ENCODE measurements around the gene GNAS-AS1.

The GNAS-AS1 gene

DNA sequence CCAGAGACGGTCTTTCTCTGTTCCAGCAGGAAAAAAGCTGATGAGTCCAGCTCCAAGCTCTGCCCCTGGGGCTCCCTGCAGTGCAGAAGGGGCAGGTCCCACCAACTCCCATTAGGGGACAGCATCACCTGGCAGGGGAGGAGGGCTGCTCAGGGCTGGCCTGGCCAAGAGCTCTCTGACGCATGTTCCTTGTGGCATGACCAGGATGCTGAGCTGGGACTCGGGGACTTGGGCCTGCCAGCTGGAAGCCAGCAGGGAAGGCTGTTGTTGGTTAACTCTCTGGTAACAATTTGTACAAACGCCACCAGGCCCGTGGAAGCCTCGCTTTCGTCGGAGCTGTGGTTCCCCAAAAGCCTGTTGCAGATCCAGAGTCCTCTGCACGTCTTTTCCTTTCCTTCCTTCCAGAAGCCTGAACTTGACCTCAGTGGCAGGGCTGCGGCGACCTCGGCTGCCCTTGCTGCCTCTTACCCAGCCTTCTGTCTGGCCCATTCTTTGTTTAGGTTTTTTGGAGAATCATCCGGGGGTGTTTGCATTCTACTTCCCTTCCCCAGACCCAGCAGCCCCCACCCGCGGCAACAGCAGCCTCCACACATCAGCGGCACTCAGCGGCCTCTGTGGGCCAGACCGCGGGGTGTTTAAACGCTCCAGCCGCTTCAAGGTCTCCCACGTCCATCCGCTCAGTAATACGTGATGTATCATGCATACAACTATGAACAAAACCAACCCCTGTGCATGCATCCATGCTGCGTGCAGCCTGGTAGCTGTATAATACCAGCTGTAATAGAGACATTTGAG lies 63.3 kb downstream of the GNAS-AS1 start:
- DNase-seq (ENCODE audit: low read depth in 2 of 3, low spot score in 1 of 3), result no peak

- no peak for DNase-seq (ENCODE audit: low read depth in 2 of 3, low spot score in 1 of 3)
Measured at GRCh38 chr20:58784321-58785074, 66.2 kb downstream of the GNAS-AS1 start.

DNA sequence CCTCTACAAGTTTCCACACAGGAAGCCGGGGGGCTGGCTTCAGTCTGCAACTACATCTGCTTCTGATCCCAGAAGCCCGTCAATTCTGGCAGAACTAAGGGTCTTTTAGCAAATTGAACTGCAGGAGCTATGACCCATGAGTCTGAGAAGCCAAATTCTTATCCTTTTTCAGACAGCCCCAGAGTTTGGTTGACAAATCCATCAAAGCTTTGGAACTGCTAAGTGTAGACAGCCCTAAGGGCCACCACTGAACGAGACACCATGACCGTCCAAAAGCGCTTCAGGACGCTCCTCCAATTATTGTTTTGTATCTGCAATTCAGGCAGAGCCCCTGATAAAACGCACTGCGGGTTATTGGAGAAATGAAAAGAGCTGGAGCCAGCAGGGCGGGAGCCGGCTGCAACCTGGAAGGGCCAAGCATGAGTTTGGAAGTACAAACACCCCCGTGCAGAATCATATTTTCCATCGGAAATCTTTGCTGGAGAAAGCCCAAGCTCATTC lies 67.1 kb downstream of the GNAS-AS1 start:
- DNase-seq (ENCODE audit: low read depth in 2 of 3, low spot score in 1 of 3), result no peak

- no peak for DNase-seq (ENCODE audit: low read depth in 2 of 3, low spot score in 1 of 3)
Measured at GRCh38 chr20:58781138-58781537, 69.6 kb downstream of the GNAS-AS1 start.

- DNase-seq (ENCODE audit: low read depth in 2 of 3, low spot score in 1 of 3), result no peak
Measured at GRCh38 chr20:58778760-58779159, 71.9 kb downstream of the GNAS-AS1 start.

DNA sequence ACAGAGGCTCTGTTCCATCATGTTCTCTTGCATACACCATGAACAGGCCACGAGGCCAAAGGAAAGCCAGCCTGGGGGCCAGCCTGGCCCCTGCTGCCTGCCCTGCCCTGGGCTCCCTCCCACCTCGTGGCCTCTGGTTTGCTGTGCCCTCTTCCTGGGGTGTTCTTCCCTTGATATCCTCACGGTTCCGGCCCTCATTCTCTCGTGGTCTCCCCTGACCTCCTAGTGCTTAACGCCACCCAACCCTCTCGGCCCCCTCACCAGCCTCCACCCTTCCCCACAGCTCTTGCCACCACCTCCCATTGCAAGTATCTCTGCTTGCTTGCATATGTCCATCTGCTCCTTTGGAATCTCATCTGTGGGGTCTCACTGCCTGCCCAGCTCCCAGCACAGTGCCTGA lies 73.0 kb downstream of the GNAS-AS1 start:
- no peak for DNase-seq (ENCODE audit: low read depth in 2 of 3, low spot score in 1 of 3)

DNA sequence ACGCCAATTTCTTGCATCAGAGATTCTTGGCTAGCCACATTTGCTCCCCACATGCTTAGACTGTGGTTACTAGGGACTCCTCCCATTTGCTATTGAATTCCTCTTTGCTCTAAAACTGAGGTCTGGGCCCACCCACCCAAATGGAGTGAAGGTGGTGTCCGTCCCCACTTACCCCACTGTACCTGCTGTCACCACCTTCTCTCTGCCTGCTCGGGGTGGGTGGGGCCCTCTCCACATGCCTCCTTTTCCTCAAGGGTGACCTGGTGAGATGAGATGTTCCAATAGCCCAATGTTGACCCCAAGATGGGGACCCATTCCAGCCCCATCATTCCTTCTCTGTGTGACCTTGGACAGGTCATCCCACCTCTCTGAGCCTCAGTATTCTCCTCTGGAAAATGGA lies 74.6 kb downstream of the GNAS-AS1 start:
- DNase-seq (ENCODE audit: low read depth in 2 of 3, low spot score in 1 of 3), result no peak

GRCh38 chr20:58775371-58775770 lies 75.3 kb downstream of the GNAS-AS1 start:
- no peak for DNase-seq (ENCODE audit: low read depth in 2 of 3, low spot score in 1 of 3)

- DNase-seq (ENCODE audit: low read depth in 2 of 3, low spot score in 1 of 3), result no peak
Measured at GRCh38 chr20:58774667-58775263, 75.9 kb downstream of the GNAS-AS1 start.

GRCh38 chr20:58774214-58774613 lies 76.5 kb downstream of the GNAS-AS1 start:
- DNase-seq (ENCODE audit: low read depth in 2 of 3, low spot score in 1 of 3), result no peak

- DNase-seq (ENCODE audit: low read depth in 2 of 3, low spot score in 1 of 3), result no peak
Measured at GRCh38 chr20:58772786-58773185, 77.9 kb downstream of the GNAS-AS1 start.
